Activated CD8-positive, alpha-beta memory T cell treated with anti-CD3 and anti-CD28 coated beads for 48 hours (primary cell): ENCODE data around the gene TTC28.
"Not testable (repeated sequence)": the region's sequence is repeated elsewhere in the genome, so short reads cannot be mapped to it uniquely, and the experiment has no call there.

ENCODE experiments used
- DNase-seq, 3 experiments: peaks; one replicate each; pipeline ENCODE4 v3.0.0-alpha.2; 2020; ENCODE audit warnings: low read depth in 2 of 3, low spot score in 2 of 3

The TTC28 gene

GRCh38 chr22:28491289-28491688 lies 188.4 kb downstream of the TTC28 start:
- not testable (repeated sequence) for DNase-seq

GRCh38 chr22:28488825-28489224 lies 190.8 kb downstream of the TTC28 start:
- DNase-seq = no peak

GRCh38 chr22:28484662-28485061 lies 195.0 kb downstream of the TTC28 start:
- no peak for DNase-seq

- no peak for DNase-seq
Observed at GRCh38 chr22:28481725-28482124, 197.9 kb downstream of the TTC28 start.

GRCh38 chr22:28480000-28480715 lies 199.5 kb downstream of the TTC28 start:
- no peak for DNase-seq

GRCh38 chr22:28478564-28478963 lies 201.1 kb downstream of the TTC28 start:
- DNase-seq = no peak

GRCh38 chr22:28477556-28477955 lies 202.1 kb downstream of the TTC28 start:
- no peak for DNase-seq

- DNase-seq = no peak
Observed at GRCh38 chr22:28474330-28474729, 205.3 kb downstream of the TTC28 start.

- no peak for DNase-seq
Observed at GRCh38 chr22:28473258-28473657, 206.4 kb downstream of the TTC28 start.

GRCh38 chr22:28467055-28467454 lies 212.6 kb downstream of the TTC28 start:
- DNase-seq = not testable (repeated sequence)

- DNase-seq = no peak
Observed at GRCh38 chr22:28466399-28466798, 213.2 kb downstream of the TTC28 start.

- DNase-seq = no peak
Observed at GRCh38 chr22:28465841-28466240, 213.8 kb downstream of the TTC28 start.

- DNase-seq = no peak
Observed at GRCh38 chr22:28464127-28464526, 215.5 kb downstream of the TTC28 start.

GRCh38 chr22:28463408-28463807 lies 216.2 kb downstream of the TTC28 start:
- DNase-seq = not testable (repeated sequence)

- no peak for DNase-seq
Observed at GRCh38 chr22:28462901-28463300, 216.7 kb downstream of the TTC28 start.

- no peak for DNase-seq
Observed at GRCh38 chr22:28462041-28462440, 217.6 kb downstream of the TTC28 start.

GRCh38 chr22:28454431-28455064 lies 225.1 kb downstream of the TTC28 start:
- no peak for DNase-seq

GRCh38 chr22:28450109-28450508 lies 229.5 kb downstream of the TTC28 start:
- no peak for DNase-seq

GRCh38 chr22:28449041-28449440 lies 230.6 kb downstream of the TTC28 start:
- DNase-seq = no peak

GRCh38 chr22:28448625-28449024 lies 231.0 kb downstream of the TTC28 start:
- no peak for DNase-seq

- DNase-seq = no peak
Observed at GRCh38 chr22:28444659-28445058, 235.0 kb downstream of the TTC28 start.

- DNase-seq = no peak
Observed at GRCh38 chr22:28443526-28443876, 236.1 kb downstream of the TTC28 start.
